ENCODE results near the gene TBC1D22A.

Gene TBC1D22A

DNA sequence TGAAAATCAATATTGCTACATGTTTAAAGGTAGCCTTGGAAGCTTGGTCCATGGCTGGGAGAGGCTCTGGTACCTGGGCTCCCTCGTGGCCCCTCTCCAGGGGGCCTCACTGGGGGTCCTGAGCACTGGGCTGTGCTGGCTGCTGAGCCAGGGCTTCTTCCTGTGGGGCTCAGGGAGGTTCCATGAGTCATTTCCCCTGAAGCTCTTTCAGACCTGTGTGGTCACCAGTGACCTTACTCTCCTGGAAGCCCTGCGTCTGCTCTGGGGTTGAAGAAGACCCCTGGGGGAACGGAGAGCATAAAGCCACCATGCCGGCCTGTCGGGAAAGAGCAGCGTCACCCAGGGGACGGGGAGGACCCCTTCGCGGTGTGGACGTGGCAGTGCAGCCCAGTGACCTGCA lies 389.0 kb downstream of the TBC1D22A start:
- no peak for DNase-seq

DNA sequence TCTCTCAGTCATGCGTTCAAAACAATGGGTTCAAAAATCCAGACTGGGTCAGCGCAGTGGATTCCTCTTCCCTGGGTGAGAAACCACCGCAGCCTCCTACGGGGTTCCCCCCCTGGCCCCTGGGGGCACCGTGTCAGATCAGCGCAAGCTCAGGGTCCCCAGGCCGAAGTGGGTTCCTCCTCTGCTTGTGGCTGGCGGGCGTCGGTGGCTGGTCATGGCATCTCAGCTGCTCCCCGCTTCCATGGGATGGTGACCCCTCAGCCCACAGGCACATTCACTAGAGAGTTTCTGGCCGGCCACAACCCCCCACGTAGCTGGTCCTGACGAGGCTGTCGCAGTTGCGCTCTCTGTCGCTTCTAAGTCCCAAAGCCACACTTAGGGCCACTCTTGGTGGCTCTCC lies 389.8 kb downstream of the TBC1D22A start:
- no peak for DNase-seq

DNA sequence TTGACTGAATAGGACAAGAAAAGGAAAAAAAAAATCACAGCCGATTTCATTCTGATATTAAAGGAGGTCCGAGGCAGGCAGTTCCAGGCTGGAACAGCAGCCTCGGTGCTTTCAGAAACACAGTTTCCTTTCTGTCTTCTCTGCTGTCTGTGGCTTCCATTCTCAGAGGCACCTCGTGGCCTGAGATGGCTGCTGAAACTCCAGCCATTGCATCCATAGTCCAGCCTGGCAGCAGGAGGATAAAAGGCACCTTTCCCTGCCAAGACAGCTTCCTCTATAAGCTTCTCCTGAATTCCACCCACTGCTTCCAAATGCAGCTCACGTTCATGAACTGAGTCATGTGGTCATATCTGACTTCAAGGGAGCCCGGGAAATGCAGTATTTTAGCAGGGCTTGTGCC lies 390.5 kb downstream of the TBC1D22A start:
- no peak for DNase-seq

DNA sequence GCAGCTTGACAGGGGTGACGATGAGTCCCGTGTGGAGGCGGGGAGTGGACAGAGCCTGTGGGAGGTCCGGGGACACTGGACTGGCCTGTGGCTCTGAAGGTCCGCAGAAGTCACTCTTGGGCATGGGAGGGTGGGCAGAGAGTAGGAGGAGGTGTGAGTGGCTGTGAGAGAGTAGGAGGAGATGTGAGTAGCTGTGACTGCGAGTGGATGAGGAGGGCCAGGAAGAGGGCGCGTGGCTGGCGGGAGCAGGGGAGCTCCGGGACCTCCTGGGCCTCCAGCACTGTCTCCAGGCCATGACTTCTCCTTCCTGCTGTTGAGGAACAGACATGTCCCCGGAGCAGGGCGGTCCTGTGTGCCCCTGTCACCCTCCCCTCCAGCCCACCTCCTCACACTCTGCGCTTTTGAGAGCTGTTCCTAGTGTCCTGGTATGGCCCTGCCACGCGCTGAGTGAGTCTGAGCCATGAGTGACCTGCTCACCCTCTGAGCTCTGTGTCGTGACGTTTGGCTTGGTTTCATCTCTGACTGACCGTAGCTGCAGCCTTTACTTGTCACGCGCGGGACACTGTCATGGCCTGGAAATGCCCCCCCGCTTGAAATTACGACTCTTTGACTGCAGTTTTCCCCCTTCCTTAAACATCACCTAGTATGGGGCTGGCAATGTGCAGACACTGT lies 391.5 kb downstream of the TBC1D22A start:
- DNase-seq, result no peak

DNA sequence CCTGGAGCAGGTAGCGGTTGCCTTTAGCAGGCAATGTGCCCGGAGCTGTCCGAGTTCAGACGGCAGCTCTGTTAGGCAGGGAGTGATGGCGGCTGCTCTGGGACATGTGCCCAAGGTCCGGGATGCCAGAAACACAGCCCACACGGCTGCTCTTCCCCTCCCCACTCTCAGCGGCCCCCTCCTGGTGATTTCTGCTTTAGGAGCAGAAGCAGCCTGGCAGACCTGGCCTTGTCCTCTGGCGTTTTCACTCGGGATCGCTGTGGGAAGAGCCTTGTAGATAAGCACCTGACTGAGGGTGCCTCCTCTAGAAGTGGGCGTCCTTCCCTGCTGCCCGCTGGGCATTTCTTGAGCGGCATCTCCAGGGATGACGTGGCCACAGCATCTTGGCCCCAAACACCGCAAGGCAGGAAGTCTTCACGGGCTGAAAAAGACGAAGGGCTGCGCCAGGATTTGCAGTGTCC lies 392.2 kb downstream of the TBC1D22A start:
- DNase-seq, result no peak

DNA sequence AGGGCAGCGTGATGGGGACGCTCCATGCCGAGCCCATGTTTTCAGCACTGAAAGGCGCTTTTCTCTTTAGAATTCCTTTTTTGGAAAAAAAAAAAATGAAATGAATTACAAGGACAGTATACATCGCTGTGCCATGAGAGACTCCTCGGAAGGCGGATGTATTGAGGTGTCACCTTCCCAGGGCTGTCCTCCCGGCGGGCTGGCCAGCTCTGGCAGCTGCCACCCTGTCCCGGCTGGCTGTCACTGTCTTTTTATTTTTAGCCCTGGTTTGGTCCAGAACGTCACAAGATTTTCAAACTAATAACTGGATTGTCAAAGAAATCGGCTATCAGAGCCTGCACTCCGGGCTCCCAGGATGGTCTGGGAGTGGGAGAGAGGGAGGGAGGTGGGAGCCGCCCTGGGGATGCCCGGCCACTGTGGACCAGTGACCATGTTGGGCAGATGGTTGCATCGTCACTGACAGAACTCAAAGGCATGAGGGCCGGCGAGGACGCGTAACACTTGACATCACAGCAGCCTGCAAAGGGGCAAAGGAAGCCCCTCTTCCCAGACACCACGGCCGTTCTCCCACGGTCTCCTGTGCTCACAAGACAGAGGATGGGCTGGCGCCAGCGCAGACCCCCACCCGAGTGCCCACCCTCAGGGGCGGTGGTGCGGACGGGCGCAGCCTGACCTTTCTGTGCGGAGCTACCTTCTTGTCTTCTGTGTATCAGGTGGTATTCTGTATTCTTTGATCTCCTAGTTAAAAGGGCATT lies 392.9 kb downstream of the TBC1D22A start:
- no peak for DNase-seq

DNA sequence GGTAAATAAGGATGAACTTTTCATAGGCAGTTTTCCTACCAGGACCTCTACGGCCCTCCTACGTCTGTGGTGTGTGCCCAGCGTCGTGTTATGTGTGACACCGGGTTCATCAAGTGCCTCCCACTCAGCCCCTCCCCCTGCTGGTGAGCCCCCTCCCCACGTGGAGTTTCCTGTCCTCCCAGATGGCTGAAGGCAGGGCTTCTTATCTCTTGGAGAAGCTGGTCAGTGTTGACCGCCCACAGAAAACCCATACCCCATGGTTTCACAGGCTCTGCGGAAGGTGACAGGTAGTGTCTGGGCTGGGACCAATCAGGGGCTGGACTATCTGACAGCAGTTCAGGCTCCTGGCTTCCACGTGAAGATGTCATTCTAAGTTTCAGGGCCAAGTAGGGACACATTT lies 393.5 kb downstream of the TBC1D22A start:
- no peak for DNase-seq

DNA sequence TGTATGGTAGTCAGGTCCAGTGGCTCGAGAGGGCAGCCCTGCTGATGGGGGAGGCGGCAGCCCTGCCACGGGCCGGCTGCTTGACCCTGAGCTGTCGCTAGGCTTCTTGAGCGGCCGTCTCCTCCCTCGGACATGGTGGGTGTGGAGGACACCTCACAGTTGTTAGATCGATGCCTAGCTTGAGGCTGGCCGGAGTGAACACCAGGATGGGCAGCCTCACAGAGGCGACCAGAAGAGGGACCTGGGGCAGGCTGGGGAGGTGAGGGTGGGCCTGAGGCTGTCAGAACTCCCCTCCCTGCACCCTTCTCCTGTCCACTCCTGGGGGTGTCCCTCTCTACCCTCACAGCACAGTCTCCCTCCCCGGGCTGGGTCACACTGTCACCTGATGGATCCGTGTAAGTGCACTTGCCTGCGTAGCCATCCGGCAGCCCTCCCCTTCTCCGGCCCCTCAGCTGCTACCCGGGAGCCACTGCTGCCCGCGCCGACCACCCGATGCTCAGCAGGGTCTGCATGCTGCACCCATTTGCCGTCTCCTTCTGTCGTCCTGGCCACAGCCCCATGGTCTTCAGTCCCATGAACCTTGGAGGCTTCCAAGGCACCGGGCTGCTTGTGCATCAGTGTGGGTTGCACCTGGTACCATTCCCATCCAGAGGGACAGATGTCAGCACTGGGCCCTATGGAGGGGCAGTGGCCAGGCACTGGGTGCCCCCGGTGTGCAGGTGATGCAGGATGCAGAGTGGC lies 394.1 kb downstream of the TBC1D22A start:
- no peak for DNase-seq

DNA sequence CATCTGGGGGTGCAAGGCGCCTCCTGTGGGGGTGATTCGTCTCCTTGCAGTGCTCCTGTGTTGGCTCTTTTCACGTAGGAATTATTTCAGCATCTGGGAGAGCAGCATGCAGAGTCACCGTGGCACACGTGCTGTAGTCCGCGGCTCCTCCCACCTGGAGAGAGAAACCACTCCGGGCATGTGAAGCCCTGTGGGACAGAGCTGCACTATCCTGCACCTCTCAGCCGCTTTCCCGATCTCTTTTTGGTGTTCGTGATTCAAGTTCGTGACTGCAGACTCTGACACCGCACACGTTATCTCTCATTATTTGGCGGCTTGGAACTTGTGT lies 394.6 kb downstream of the TBC1D22A start:
- no peak for DNase-seq

DNA sequence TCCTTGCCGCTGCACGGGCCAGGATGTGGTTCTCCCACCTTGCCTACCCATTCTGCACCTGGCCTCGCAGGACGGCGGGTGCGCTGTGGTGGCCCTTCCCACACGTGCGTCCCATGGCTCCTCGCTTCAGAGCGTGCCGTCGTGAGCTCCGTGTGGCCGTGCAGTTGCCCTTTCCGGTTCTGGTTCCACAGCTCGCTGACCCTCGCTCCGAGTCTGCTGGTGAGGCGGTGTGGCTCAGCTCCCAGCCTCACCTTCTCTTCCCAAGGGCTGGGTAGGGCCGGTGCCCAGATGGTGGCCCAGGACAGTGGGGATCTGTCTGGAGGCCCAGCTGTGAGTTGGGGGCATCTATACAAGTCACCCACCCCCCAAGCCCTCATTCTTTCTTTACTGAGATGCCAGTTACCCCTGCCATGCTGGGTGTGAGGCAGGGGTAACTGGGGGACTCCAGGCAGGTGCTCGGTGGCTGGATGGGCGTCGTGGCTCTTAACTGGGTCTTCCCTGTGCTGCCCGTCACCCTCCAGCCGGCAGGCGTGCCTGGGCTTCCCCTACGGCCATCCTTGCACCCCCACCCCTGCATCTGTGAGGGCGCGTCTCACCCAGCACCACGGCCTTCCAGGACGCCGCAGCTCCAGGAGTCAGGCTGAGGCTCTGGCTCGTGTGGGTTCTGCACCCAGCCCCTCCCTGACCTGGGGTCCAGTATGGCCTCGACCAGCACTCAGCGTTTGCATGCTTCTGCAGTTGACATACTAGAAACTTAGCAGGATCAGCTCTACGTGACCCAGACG lies 395.2 kb downstream of the TBC1D22A start:
- DNase-seq, result no peak

DNA sequence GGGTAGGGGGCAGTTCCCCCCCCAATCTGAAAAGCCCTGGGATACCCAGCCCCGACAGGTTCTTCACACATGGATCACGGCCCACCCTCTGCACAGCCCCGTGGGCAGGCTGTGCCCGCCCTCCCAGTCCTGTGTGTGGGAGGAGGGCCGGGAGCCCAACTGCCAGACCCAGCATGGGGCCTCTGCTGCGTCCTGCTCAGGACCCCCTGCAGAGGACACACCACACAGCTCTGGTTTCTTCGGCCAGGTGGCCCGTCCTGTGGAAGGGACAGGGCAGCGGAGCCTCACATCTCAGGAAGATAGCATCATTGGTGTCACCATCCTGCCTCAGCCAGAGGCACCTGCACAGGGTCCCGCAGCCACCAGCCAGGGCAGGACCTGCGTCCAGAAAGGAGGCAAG lies 396.0 kb downstream of the TBC1D22A start:
- no peak for DNase-seq

DNA sequence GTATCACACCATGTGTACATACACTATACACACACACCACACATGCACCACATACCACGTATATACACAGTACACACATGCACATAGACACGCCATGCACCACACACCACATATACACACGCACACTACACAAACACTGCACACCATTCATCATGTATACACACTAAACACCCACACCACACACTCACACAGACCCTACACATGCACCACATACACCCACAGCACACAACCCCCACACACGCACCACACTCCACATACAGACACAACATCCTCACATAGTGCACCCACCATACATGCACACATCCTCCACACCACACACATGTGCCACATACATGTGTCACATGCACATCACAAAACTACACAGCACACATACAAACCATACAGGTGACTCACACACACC lies 397.1 kb downstream of the TBC1D22A start:
- DNase-seq, result no peak

DNA sequence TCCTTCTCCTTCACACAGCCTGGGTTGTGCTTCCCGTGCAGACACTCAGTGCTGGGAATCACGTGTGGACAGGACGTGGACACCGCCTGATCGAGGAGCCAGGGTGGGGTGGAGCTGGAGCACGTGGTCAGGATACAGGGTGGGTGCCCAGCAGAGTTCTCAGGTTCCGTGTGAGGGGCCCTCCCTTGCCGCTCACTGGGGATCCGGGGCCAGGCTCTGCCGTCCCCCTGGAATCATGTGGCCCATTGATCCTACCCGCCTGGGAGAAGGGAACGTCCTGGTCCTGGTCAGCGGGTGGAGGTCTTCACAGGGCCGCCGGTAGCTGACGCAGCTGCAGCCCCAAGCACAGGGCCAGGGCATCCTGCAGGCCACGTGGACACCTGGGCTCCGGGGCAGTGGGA lies 397.7 kb downstream of the TBC1D22A start:
- no peak for DNase-seq

DNA sequence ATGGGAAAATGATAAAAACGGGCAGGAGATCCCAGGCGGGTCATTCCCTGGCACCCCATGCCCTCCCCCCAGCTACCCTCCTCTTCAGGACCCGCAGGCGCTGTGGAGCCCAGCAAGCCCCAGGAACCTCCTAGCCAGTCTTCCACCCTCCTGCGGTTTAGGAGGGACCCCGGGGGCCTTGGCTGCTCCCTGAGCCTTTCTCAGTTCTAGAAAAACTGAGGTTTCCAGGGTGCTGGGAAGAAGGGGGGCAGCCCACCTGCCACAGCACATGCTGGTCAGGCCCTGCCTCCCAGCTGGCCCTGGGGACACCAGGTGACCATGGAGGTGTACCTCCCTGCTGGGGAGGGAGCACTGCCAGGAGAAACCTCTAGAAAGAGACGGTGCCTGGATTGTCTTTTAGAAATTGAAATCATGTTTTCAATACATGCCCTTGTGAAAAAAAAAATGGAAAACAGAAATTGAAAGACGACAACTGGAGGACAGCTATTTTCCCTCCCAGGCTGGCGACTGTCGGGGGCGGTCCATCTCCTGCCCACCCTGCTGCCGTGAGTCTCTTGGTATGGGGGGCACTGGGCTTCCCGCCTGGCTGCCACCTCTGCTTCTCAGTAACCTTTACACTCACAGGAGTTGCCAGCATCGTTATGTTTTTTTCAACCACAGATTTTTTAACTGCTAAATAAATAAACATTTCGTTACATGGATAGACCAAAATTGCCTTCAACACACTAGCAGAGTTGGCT lies 398.5 kb downstream of the TBC1D22A start:
- DNase-seq, result no peak

DNA sequence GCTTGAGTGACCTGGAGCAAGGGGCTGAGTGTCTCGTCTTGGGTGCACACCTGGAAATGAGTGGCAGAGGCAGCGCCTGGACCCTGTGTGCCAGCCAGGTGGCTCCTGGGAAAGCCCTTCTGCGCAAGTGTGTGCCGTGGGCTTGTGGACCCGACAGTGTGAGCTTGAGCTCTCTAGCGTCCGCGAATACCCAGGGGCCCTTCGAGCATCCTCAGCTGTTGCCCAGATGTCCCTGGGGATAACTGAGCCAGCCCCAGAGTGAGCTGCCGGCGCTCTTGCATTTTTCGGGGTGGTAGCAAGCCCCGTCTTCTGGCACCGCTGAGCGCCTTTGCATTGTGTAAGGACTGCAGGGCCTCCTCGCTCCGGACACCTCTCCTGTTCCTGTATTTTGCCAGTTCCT lies 399.2 kb downstream of the TBC1D22A start:
- peak; percentile 18 for DNase-seq

DNA sequence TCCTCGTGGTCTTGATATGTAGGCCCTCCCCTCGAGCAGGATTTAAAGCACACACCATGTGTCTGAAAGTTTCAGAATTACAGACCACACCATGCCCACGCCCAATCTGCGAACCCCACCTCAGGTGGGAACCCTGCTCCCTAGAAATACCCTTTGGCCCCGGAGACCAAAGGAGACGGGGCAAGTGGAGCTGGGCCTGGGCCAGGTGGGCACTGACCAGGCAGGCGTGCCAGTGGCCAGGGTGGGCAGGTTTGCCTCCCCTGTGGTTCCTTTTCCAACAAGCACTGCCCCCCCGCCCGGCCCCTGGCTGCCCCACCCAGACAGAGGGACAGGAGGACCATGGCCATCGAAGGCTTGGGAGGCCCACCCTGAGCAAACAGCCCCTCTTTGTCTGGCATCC lies 400.4 kb downstream of the TBC1D22A start:
- no peak for DNase-seq

DNA sequence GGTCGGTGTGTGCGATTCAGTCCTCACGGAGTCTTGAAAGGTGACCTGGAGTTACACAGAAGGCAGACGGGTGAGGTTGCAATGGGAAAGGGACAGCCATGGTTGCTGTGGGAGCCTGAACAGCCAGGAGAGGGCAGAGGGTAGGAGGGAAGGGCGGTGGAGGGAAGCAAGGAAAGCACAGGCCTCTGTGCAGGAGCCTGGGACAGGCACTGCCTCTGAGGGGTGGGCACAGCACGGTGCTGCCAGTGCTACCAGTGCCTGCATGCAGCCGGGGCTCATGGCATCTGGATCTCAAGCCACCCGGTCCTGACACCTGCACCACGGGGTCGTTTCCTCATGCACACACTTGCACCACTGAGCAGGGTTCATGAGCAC lies 401.0 kb downstream of the TBC1D22A start:
- DNase-seq, result no peak

DNA sequence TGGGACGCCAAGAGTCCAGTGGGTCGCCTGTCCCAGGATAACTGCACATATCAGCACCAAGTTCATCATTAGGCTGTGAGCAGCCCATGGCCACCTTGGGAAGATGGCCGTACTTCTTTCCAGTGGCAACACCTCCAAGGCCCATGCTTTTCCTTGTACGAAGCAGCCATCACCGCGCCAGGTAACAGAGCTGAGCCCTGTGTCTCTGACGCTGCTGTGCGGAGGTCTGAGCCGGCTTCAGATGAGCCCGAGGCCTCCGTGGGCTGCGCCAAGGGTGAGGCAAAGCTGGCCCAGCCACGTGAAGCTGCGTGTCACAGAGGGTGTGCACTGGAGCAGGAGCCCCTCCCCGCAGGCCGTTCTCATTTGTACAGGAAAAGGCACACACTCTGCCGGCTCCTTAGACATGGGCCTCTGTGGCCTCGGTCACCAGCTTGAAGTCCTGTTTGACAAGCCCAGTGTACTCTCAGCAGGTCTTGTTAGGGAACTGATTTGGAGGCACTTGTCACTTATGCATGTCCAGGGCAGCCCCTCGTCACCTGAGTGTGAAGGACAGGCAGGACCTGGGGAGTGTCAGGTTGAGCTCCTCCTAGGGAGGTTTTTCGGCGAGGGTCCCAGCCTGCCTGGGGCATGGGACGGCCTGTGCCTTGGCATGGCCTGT lies 401.5 kb downstream of the TBC1D22A start:
- DNase-seq, result peak; percentile 22

DNA sequence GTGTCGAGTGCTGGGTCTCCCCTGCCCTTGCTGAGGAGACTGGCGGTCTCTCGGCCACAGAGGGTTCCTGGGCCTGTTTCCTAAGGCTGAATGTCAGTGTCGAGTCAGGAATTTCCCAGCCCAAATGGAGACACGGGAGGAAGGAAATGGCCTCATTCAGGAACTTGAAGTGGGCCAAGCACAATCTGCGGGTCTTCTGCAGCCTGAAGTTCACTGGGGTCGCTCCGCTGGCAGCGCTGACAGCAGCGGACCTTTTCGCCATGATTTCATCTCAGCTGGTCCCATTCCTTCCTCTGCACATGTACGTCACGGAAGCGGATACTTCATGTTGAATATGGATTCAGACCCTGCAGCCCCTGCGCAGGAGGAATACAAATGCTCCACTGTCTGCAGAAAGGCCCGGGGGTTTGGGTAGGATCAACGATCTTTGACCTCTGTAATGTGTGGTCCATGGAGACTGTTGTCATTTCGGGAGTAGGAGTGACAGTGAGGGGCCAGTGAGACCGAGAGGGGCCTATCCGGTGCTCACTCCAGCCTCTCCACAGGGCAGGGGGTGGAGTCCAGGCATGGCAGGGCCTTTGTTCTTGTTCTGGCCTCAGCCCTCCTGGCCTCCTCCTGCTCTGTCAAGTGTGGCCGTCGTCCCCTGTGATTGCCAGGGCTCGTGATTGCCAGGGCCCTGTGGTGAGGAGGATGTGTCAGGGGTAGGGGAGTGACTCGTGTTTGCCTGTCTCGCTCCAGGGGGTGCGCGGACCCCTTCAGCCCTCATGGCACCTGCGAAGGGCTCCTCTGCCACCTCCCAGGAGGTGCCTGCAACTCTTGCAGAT lies 402.3 kb downstream of the TBC1D22A start:
- DNase-seq, result no peak

DNA sequence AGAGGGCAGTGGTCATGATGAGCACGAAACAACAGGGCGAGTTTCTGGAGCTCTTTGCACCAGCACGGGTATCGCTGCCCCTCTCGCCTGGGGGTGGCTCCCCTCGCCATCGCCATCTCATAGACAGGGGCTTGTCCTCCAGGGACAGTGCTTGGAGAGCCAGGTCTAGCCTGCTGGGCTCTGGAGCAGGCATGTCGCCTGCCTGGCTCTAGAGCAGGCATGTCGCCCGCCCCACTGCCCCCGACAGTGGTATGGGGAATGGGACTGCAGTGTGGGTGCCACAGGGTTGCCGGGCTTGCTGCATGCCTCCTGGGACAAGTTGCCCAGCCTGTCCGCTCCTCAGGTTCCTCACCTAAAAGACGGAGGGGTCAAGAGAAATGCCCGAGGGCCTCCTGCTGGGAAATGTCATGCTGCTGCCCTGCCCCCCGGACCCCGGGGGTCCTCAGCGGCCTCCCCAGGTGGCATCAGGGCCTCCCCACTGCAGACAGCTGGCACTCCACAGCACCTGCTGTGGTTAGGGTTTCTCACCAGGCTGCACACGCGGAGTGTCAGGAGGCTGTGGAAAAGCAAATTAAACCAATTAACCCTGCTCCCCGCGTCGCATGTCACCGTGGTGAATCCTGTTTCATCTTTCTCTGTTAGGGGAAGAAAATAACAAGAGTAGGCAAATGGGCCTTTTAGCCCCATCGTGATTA lies 403.0 kb downstream of the TBC1D22A start:
- no peak for DNase-seq

DNA sequence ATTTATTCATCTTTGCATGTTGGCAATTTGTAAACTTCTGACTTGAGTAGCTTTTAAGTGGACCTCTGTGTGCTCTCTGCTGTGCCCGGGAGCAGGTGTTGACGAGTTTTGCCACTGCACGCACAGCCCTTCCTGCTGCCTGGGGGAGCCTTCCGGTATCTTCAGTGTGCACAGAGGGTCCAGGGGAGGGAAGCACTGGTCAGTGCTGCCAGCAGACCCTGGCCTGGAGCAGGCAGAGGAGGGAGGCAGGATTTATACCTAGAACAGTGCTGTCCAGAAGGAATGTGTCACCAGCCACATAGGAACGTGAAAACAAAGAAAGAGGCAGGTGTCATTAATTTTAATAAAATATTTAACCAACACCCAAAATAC lies 403.6 kb downstream of the TBC1D22A start:
- DNase-seq, result peak; percentile 46

All from DMS79 (cell line).